ENCODE data around the gene PTPRU. TPM values are rescaled to one million over a fixed set of nuclear protein-coding genes. Genes with fewer than 3 reads are reported as not detected.

Gene PTPRU
- total and polyA plus RNA-seq, 7 experiments from 2014 or later, result 0.17 to 0.42 TPM; not detected in 5

GRCh38 chr1:29338908-29339575, 102.7 kb downstream of the PTPRU start:
- Histone ChIP-seq H3K27ac (ENCODE audit: low read depth, low read length) (no peak overlapping the region), H3K4me1 (ENCODE audit: control insufficient read depth in 2 of 2, insufficient read depth in 2 of 2, low read length in 2 of 2) (no peaks in the 10 kb centered on the region), H3K4me3 (ENCODE audit: low read length) (no peak overlapping the region), H3K36me3 (ENCODE audit: control insufficient read depth in 2 of 3, insufficient read depth in 3 of 3, low read length in 3 of 3) (no peaks in the 10 kb centered on the region), H3K27me3 (ENCODE audit: control insufficient read depth in 2 of 2, insufficient read depth in 2 of 2, low read length in 2 of 2) (no peaks in the 10 kb centered on the region), H3K9me3 (ENCODE audit: control insufficient read depth in 2 of 3, low read length in 3 of 3) (no peaks in the 10 kb centered on the region)
- no peak overlapping the region for H3K4me3 Mint-ChIP-seq
- H3K27me3 Mint-ChIP-seq, result peaks cover 14 to 53% (median 40%) of the 10 kb centered on the region in 5 donors
- DNase-seq, result no peak
- no peak overlapping the region for H3K27ac Mint-ChIP-seq
- ATAC-seq, result no peak
- ChIA-PET CTCF (no interaction called here), POLR2A (no interaction called here)
- peaks cover 0 to 10% (median 3%) of the 10 kb centered on the region in 11 donors for H3K9me3 Mint-ChIP-seq
- no peaks in the 10 kb centered on the region for H3K36me3 Mint-ChIP-seq
- intact Hi-C loops (cut with micrococcal nuclease), result no loop called here
- no peaks in the 10 kb centered on the region for H3K4me1 Mint-ChIP-seq

- Mint-ChIP-seq H3K36me3 (no peaks in the 10 kb centered on the region), H3K4me3 (no peak overlapping the region), H3K4me1 (no peaks in the 10 kb centered on the region), H3K27me3 (peaks cover 18 to 59% (median 45%) of the 10 kb centered on the region in 5 donors), H3K9me3 (peaks cover 0 to 6% (median 0%) of the 10 kb centered on the region in 11 donors), H3K27ac (no peak overlapping the region)
- CTCF ChIA-PET, result no interaction called here
- no peaks in the 10 kb centered on the region for H3K4me1 ChIP-seq (ENCODE audit: control insufficient read depth in 2 of 2, insufficient read depth in 2 of 2, low read length in 2 of 2)
- no peak overlapping the region for H3K27ac ChIP-seq (ENCODE audit: low read depth, low read length)
- DNase-seq, result no peak
- H3K36me3 ChIP-seq (ENCODE audit: control insufficient read depth in 2 of 3, insufficient read depth in 3 of 3, low read length in 3 of 3), result no peaks in the 10 kb centered on the region
- POLR2A ChIA-PET, result no interaction called here
- ATAC-seq, result no peak
- intact Hi-C loops (cut with micrococcal nuclease), result no loop called here
- H3K9me3 ChIP-seq (ENCODE audit: control insufficient read depth in 2 of 3, low read length in 3 of 3), result no peaks in the 10 kb centered on the region
- no peak overlapping the region for H3K4me3 ChIP-seq (ENCODE audit: low read length)
- no peaks in the 10 kb centered on the region for H3K27me3 ChIP-seq (ENCODE audit: control insufficient read depth in 2 of 2, insufficient read depth in 2 of 2, low read length in 2 of 2)
Measured at GRCh38 chr1:29341936-29342335, 105.6 kb downstream of the PTPRU start.

GRCh38 chr1:29342351-29342750, 106.0 kb downstream of the PTPRU start:
- no peaks in the 10 kb centered on the region for H3K27me3 ChIP-seq (ENCODE audit: control insufficient read depth in 2 of 2, insufficient read depth in 2 of 2, low read length in 2 of 2)
- H3K27ac Mint-ChIP-seq, result no peak overlapping the region
- H3K27ac ChIP-seq (ENCODE audit: low read depth, low read length), result no peak overlapping the region
- no peaks in the 10 kb centered on the region for H3K36me3 Mint-ChIP-seq
- H3K4me3 Mint-ChIP-seq, result no peak overlapping the region
- no peaks in the 10 kb centered on the region for H3K36me3 ChIP-seq (ENCODE audit: control insufficient read depth in 2 of 3, insufficient read depth in 3 of 3, low read length in 3 of 3)
- H3K4me3 ChIP-seq (ENCODE audit: low read length), result no peak overlapping the region
- H3K9me3 Mint-ChIP-seq, result peaks cover 0 to 6% (median 0%) of the 10 kb centered on the region in 11 donors
- H3K27me3 Mint-ChIP-seq, result peaks cover 18 to 58% (median 45%) of the 10 kb centered on the region in 5 donors
- H3K4me1 Mint-ChIP-seq, result no peaks in the 10 kb centered on the region
- intact Hi-C loops (cut with micrococcal nuclease), result no loop called here
- ChIA-PET CTCF (no interaction called here), POLR2A (no interaction called here)
- ATAC-seq (no peak), DNase-seq (no peak)
- no peaks in the 10 kb centered on the region for H3K4me1 ChIP-seq (ENCODE audit: control insufficient read depth in 2 of 2, insufficient read depth in 2 of 2, low read length in 2 of 2)
- no peaks in the 10 kb centered on the region for H3K9me3 ChIP-seq (ENCODE audit: control insufficient read depth in 2 of 3, low read length in 3 of 3)

GRCh38 chr1:29342983-29343382, 106.7 kb downstream of the PTPRU start:
- Mint-ChIP-seq H3K4me3 (no peak overlapping the region), H3K36me3 (no peaks in the 10 kb centered on the region), H3K9me3 (peaks cover 0 to 6% (median 0%) of the 10 kb centered on the region in 11 donors), H3K27ac (no peak overlapping the region), H3K27me3 (peaks cover 20 to 52% (median 39%) of the 10 kb centered on the region in 5 donors), H3K4me1 (no peaks in the 10 kb centered on the region)
- Histone ChIP-seq H3K27me3 (ENCODE audit: control insufficient read depth in 2 of 2, insufficient read depth in 2 of 2, low read length in 2 of 2) (no peaks in the 10 kb centered on the region), H3K4me3 (ENCODE audit: low read length) (no peak overlapping the region), H3K27ac (ENCODE audit: low read depth, low read length) (no peak overlapping the region), H3K4me1 (ENCODE audit: control insufficient read depth in 2 of 2, insufficient read depth in 2 of 2, low read length in 2 of 2) (no peaks in the 10 kb centered on the region), H3K9me3 (ENCODE audit: control insufficient read depth in 2 of 3, low read length in 3 of 3) (no peaks in the 10 kb centered on the region), H3K36me3 (ENCODE audit: control insufficient read depth in 2 of 3, insufficient read depth in 3 of 3, low read length in 3 of 3) (no peaks in the 10 kb centered on the region)
- no peak for ATAC-seq
- no peak for DNase-seq
- intact Hi-C loops (cut with micrococcal nuclease), result no loop called here
- POLR2A ChIA-PET, result no interaction called here
- CTCF ChIA-PET, result no interaction called here

GRCh38 chr1:29343476-29343875, 107.2 kb downstream of the PTPRU start:
- Histone ChIP-seq H3K9me3 (ENCODE audit: control insufficient read depth in 2 of 3, low read length in 3 of 3) (no peaks in the 10 kb centered on the region), H3K36me3 (ENCODE audit: control insufficient read depth in 2 of 3, insufficient read depth in 3 of 3, low read length in 3 of 3) (no peaks in the 10 kb centered on the region), H3K27me3 (ENCODE audit: control insufficient read depth in 2 of 2, insufficient read depth in 2 of 2, low read length in 2 of 2) (no peaks in the 10 kb centered on the region), H3K27ac (ENCODE audit: low read depth, low read length) (no peak overlapping the region), H3K4me1 (ENCODE audit: control insufficient read depth in 2 of 2, insufficient read depth in 2 of 2, low read length in 2 of 2) (no peaks in the 10 kb centered on the region), H3K4me3 (ENCODE audit: low read length) (no peak overlapping the region)
- H3K9me3 Mint-ChIP-seq, result peaks cover 0 to 6% (median 0%) of the 10 kb centered on the region in 11 donors
- ATAC-seq, result no peak
- POLR2A ChIA-PET, result no interaction called here
- CTCF ChIA-PET, result no interaction called here
- intact Hi-C loops (cut with micrococcal nuclease), result no loop called here
- H3K4me1 Mint-ChIP-seq, result no peaks in the 10 kb centered on the region
- no peak for DNase-seq
- H3K27me3 Mint-ChIP-seq, result peaks cover 20 to 54% (median 38%) of the 10 kb centered on the region in 5 donors
- no peak overlapping the region for H3K4me3 Mint-ChIP-seq
- no peaks in the 10 kb centered on the region for H3K36me3 Mint-ChIP-seq
- no peak overlapping the region for H3K27ac Mint-ChIP-seq

- ATAC-seq (no peak), DNase-seq (no peak)
- H3K4me1 Mint-ChIP-seq, result no peaks in the 10 kb centered on the region
- Histone ChIP-seq H3K36me3 (ENCODE audit: control insufficient read depth in 2 of 3, insufficient read depth in 3 of 3, low read length in 3 of 3) (no peaks in the 10 kb centered on the region), H3K9me3 (ENCODE audit: control insufficient read depth in 2 of 3, low read length in 3 of 3) (no peaks in the 10 kb centered on the region), H3K4me3 (ENCODE audit: low read length) (no peak overlapping the region), H3K4me1 (ENCODE audit: control insufficient read depth in 2 of 2, insufficient read depth in 2 of 2, low read length in 2 of 2) (no peaks in the 10 kb centered on the region), H3K27me3 (ENCODE audit: control insufficient read depth in 2 of 2, insufficient read depth in 2 of 2, low read length in 2 of 2) (no peaks in the 10 kb centered on the region), H3K27ac (ENCODE audit: low read depth, low read length) (no peak overlapping the region)
- H3K27me3 Mint-ChIP-seq, result peaks cover 20 to 56% (median 38%) of the 10 kb centered on the region in 5 donors
- peaks cover 0 to 6% (median 0%) of the 10 kb centered on the region in 11 donors for H3K9me3 Mint-ChIP-seq
- ChIA-PET CTCF (no interaction called here), POLR2A (no interaction called here)
- intact Hi-C loops (cut with micrococcal nuclease), result no loop called here
- no peak overlapping the region for H3K4me3 Mint-ChIP-seq
- H3K27ac Mint-ChIP-seq, result no peak overlapping the region
- H3K36me3 Mint-ChIP-seq, result no peaks in the 10 kb centered on the region
Measured at GRCh38 chr1:29343908-29344307, 107.6 kb downstream of the PTPRU start.

GRCh38 chr1:29344336-29344735, 108.0 kb downstream of the PTPRU start:
- H3K36me3 ChIP-seq (ENCODE audit: control insufficient read depth in 2 of 3, insufficient read depth in 3 of 3, low read length in 3 of 3), result no peaks in the 10 kb centered on the region
- ATAC-seq (no peak), DNase-seq (no peak)
- no peaks in the 10 kb centered on the region for H3K27me3 ChIP-seq (ENCODE audit: control insufficient read depth in 2 of 2, insufficient read depth in 2 of 2, low read length in 2 of 2)
- Mint-ChIP-seq H3K27me3 (peaks cover 19 to 53% (median 38%) of the 10 kb centered on the region in 5 donors), H3K27ac (no peak overlapping the region), H3K36me3 (no peaks in the 10 kb centered on the region), H3K4me1 (no peaks in the 10 kb centered on the region), H3K4me3 (no peak overlapping the region), H3K9me3 (peaks cover 0 to 6% (median 0%) of the 10 kb centered on the region in 11 donors)
- intact Hi-C loops (cut with micrococcal nuclease), result no loop called here
- no peaks in the 10 kb centered on the region for H3K9me3 ChIP-seq (ENCODE audit: control insufficient read depth in 2 of 3, low read length in 3 of 3)
- no peaks in the 10 kb centered on the region for H3K4me1 ChIP-seq (ENCODE audit: control insufficient read depth in 2 of 2, insufficient read depth in 2 of 2, low read length in 2 of 2)
- CTCF ChIA-PET, result no interaction called here
- H3K4me3 ChIP-seq (ENCODE audit: low read length), result no peak overlapping the region
- POLR2A ChIA-PET, result no interaction called here
- no peak overlapping the region for H3K27ac ChIP-seq (ENCODE audit: low read depth, low read length)

All from naive thymus-derived CD4-positive, alpha-beta T cell (primary cell).